ENCODE measurements around the gene GAS5. TPM values are rescaled to one million over a fixed set of nuclear protein-coding genes. Genes with fewer than 3 reads are reported as not detected.
A peak's percentile ranks its signal among the peaks of the same experiment; 100 is the strongest.

Gene GAS5
- total and polyA plus RNA-seq, 9 of the 15 experiments (the other 6 are each of a cell fraction or from before 2014, with no cell fraction given), result 565 to 1,860 (median 1,006) TPM

DNA sequence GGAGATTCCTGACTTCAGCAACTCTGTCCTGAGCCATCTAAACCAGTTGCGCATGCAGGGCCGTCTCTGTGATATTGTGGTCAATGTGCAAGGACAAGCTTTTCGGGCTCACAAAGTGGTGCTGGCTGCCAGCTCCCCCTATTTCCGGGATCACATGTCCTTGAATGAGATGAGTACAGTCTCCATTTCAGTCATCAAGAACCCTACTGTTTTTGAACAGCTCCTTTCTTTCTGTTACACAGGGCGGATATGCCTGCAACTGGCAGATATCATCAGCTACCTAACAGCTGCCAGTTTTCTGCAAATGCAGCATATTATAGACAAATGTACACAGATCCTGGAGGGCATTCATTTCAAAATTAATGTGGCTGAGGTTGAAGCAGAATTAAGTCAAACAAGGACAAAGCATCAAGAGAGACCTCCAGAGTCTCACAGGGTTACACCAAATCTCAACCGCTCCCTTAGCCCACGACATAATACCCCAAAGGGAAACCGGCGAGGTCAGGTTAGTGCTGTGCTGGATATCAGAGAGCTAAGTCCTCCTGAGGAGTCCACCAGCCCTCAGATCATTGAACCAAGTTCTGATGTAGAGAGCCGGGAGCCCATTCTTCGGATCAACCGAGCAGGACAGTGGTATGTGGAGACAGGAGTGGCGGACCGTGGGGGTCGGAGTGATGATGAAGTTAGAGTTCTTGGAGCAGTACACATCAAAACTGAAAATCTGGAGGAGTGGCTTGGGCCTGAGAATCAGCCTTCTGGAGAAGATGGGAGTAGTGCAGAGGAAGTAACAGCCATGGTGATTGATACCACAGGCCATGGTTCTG lies 2.7 kb upstream of the GAS5 start (continued):
- TF ChIP-seq TEAD2 (tag; IDR thresholded peaks at IDR 0.05) (no peak), MAZ (CRISPR knock-in tag; conservative IDR thresholded peaks at IDR 0.05 in 1 of 2, IDR thresholded peaks at IDR 0.05 in 1 of 2) (no peak), MTF1 (CRISPR knock-in tag; IDR thresholded peaks at IDR 0.05; ENCODE audit: borderline replicate concordance) (no peak), CAMTA2 (CRISPR knock-in tag; conservative IDR thresholded peaks at IDR 0.05) (no peak), ZKSCAN8 (CRISPR knock-in tag; IDR thresholded peaks at IDR 0.05) (no peak), ZNF41 (CRISPR knock-in tag; conservative IDR thresholded peaks at IDR 0.05) (no peak), MEF2D (tag; conservative IDR thresholded peaks at IDR 0.05; ENCODE audit: low read depth) (no peak), HDAC2 (IDR thresholded peaks at IDR 0.05) (no peak; the same call in 1 of the 2 replicates), ZNF584 (CRISPR knock-in tag; IDR thresholded peaks at IDR 0.05; ENCODE audit: low read depth) (no peak), ZNF717 (CRISPR knock-in tag; IDR thresholded peaks at IDR 0.05) (no peak), ZNF133 (CRISPR knock-in tag; IDR thresholded peaks at IDR 0.05) (no peak), EWSR1 (IDR thresholded peaks at IDR 0.05; ENCODE audit: borderline replicate concordance, low read depth, partially characterized antibody) (no peak), ZNF175 (CRISPR knock-in tag; IDR thresholded peaks at IDR 0.05; ENCODE audit: low read depth) (no peak), TSC22D4 (tag; IDR thresholded peaks at IDR 0.05) (no peak), ZNF316 (IDR thresholded peaks at IDR 0.05) (peak; percentile 97), SREBF2 (CRISPR knock-in tag; IDR thresholded peaks at IDR 0.05) (no peak), MCM3 (IDR thresholded peaks at IDR 0.05) (no peak), ZNF699 (CRISPR knock-in tag; IDR thresholded peaks at IDR 0.05; ENCODE audit: insufficient replicate concordance) (no peak), YY1 (IDR thresholded peaks at IDR 0.05; ENCODE audit: borderline replicate concordance in 1 of 3, control insufficient read depth in 1 of 3, extremely low read depth in 1 of 3, insufficient read depth in 3 of 3, insufficient read length in 1 of 3, insufficient replicate concordance in 2 of 3, low read depth in 1 of 3, low read length in 2 of 3) (peak in 1 of 3 experiments; percentile 49), ZBTB1 (CRISPR knock-in tag; IDR thresholded peaks at IDR 0.05; ENCODE audit: borderline replicate concordance, low read depth) (no peak), SMAD2 (IDR thresholded peaks at IDR 0.05; ENCODE audit: low read depth, low read length) (no peak), RBM15 (IDR thresholded peaks at IDR 0.05; ENCODE audit: insufficient read depth, low read length) (no peak)
- TF ChIP-seq, protein P1, sequence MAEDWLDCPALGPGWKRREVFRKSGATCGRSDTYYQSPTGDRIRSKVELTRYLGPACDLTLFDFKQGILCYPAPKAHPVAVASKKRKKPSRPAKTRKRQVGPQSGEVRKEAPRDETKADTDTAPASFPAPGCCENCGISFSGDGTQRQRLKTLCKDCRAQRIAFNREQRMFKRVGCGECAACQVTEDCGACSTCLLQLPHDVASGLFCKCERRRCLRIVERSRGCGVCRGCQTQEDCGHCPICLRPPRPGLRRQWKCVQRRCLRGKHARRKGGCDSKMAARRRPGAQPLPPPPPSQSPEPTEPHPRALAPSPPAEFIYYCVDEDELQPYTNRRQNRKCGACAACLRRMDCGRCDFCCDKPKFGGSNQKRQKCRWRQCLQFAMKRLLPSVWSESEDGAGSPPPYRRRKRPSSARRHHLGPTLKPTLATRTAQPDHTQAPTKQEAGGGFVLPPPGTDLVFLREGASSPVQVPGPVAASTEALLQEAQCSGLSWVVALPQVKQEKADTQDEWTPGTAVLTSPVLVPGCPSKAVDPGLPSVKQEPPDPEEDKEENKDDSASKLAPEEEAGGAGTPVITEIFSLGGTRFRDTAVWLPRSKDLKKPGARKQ (CRISPR knock-in tag; IDR thresholded peaks at IDR 0.05), result no peak
- TF ChIP-seq, protein P2, sequence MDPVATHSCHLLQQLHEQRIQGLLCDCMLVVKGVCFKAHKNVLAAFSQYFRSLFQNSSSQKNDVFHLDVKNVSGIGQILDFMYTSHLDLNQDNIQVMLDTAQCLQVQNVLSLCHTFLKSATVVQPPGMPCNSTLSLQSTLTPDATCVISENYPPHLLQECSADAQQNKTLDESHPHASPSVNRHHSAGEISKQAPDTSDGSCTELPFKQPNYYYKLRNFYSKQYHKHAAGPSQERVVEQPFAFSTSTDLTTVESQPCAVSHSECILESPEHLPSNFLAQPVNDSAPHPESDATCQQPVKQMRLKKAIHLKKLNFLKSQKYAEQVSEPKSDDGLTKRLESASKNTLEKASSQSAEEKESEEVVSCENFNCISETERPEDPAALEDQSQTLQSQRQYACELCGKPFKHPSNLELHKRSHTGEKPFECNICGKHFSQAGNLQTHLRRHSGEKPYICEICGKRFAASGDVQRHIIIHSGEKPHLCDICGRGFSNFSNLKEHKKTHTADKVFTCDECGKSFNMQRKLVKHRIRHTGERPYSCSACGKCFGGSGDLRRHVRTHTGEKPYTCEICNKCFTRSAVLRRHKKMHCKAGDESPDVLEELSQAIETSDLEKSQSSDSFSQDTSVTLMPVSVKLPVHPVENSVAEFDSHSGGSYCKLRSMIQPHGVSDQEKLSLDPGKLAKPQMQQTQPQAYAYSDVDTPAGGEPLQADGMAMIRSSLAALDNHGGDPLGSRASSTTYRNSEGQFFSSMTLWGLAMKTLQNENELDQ (CRISPR knock-in tag; IDR thresholded peaks at IDR 0.05; ENCODE audit: borderline replicate concordance), result no peak
- TF ChIP-seq, protein P3, sequence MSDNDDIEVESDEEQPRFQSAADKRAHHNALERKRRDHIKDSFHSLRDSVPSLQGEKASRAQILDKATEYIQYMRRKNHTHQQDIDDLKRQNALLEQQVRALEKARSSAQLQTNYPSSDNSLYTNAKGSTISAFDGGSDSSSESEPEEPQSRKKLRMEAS (CRISPR knock-in tag; IDR thresholded peaks at IDR 0.05), result no peak
